Endothelial cell of umbilical vein (primary cell): Measurements from ENCODE around the gene CD82. TPM values are rescaled to one million over a fixed set of nuclear protein-coding genes. Genes with fewer than 3 reads are reported as not detected.

Experiments used
- BruUV-seq: library from RNA; stranded (reverse); fragments of 400-500 nt; replicated peaks from 2 replicates; lab custom pipeline; 2021; lab: Mats Ljungman, UMichigan
- CTCF ChIA-PET: fragments of 300-600, 350-600 bp; sonication (Branson Sonifier 250); formaldehyde crosslinking; loops from one replicate; lab custom pipeline; 2021; ENCODE audit warnings: antibody characterized with exemption, inconsistent platforms; lab: Charles Lee
- POLR2A ChIA-PET: fragments of 300-600, 350-600 bp; sonication (Branson Sonifier 250); formaldehyde crosslinking; loops from one replicate; lab custom pipeline; 2021; ENCODE audit warnings: antibody characterized with exemption, inconsistent platforms; lab: Charles Lee
- DNase-seq: peaks from one replicate; pipeline ENCODE4 v3.0.0-alpha.2; 2011; ENCODE audit warnings: low read depth, low spot score
- FAIRE-seq: peaks from 2 replicates; lab custom pipeline; 2011; peaks lifted over from hg19 to GRCh38; lab: Jason Lieb, UNC
- H2AFZ ChIP-seq: 2 replicates; pipeline ENCODE4 v1.6.0; 2012; ENCODE audit warnings: low read depth, low read length, control low read depth, inconsistent platforms
- H3K27ac ChIP-seq: 2 replicates; pipeline ENCODE4 v1.5.1; 2011; ENCODE audit warnings: low read depth, mild to moderate bottlenecking, control low read depth, low read length, moderate library complexity; ENCODE audit not compliant: insufficient read depth
- H3K27me3 ChIP-seq, 2 experiments: 2 replicates each; pipeline versions ENCODE4 v1.6.0 to v1.6.1; 2011; ENCODE audit warnings: low read length in 2 of 2, mixed read lengths in 1 of 2; ENCODE audit not compliant: control insufficient read depth in 2 of 2, insufficient read depth in 2 of 2
- H3K36me3 ChIP-seq, 2 experiments: 2 replicates in 1 of 2; 3 replicates in 1 of 2; pipeline ENCODE4 v1.5.1; 2011; ENCODE audit warnings: low read length in 2 of 2, mild to moderate bottlenecking in 1 of 2, moderate library complexity in 1 of 2; ENCODE audit not compliant: control insufficient read depth in 2 of 2, insufficient read depth in 2 of 2; ENCODE audit errors: extremely low read depth in 1 of 2
- H3K4me1 ChIP-seq: 3 replicates; pipeline ENCODE4 v1.5.1; 2011; ENCODE audit warnings: mild to moderate bottlenecking, low read length; ENCODE audit not compliant: control insufficient read depth, insufficient read depth; ENCODE audit errors: extremely low read depth
- H3K4me2 ChIP-seq: 2 replicates; pipeline ENCODE4 v1.6.1; 2011; ENCODE audit warnings: low read length, control low read depth, mixed read lengths; ENCODE audit not compliant: insufficient read depth
- H3K4me3 ChIP-seq, 3 experiments: fragments of 200-600 bp in 1 of 3; sonication (generic), shearing (Covaris generic) in 1 of 3; replicated peaks in 1 of 3; 2 replicates each; pipeline ENCODE4 v1.5.1; 2011 to 2016; ENCODE audit warnings: control low read depth in 3 of 3, low read length in 3 of 3, mild to moderate bottlenecking in 2 of 3, inconsistent platforms in 1 of 3, low read depth in 1 of 3, moderate library complexity in 1 of 3; ENCODE audit not compliant: insufficient read depth in 1 of 3
- H3K79me2 ChIP-seq: 2 replicates; pipeline ENCODE4 v1.6.0; 2012; ENCODE audit warnings: low read length, inconsistent platforms; ENCODE audit not compliant: control insufficient read depth, insufficient read depth
- H3K9ac ChIP-seq: replicated peaks from 2 replicates; pipeline ENCODE3; 2011; ENCODE audit warnings: low read length, control low read depth; ENCODE audit not compliant: insufficient read depth; ENCODE audit errors: extremely low read depth
- H3K9me1 ChIP-seq: replicated peaks from 3 replicates; pipeline ENCODE4 v1.6.0; 2011; ENCODE audit warnings: mild to moderate bottlenecking, low read length; ENCODE audit not compliant: control insufficient read depth, insufficient read depth; ENCODE audit errors: extremely low read depth
- H3K9me3 ChIP-seq: replicated peaks from 2 replicates; pipeline ENCODE4 v1.5.1; 2012; ENCODE audit warnings: low read length, inconsistent platforms; ENCODE audit not compliant: control insufficient read depth, insufficient read depth
- H4K20me1 ChIP-seq: replicated peaks from 2 replicates; pipeline ENCODE3; 2011; ENCODE audit warnings: mild to moderate bottlenecking, low read length; ENCODE audit not compliant: control insufficient read depth, insufficient read depth; ENCODE audit errors: extremely low read depth
- EZH2 ChIP-seq: IDR thresholded peaks from 2 replicates; pipeline ENCODE4 v1.6.1; 2012; ENCODE audit warnings: borderline replicate concordance, low read depth, mild to moderate bottlenecking, moderate library complexity, low read length, inconsistent platforms; ENCODE audit not compliant: severe bottlenecking
- FOS ChIP-seq: IDR thresholded peaks from 2 replicates; pipeline ENCODE4 v1.6.1; 2011; ENCODE audit warnings: mild to moderate bottlenecking, low read length, moderate library complexity, borderline replicate concordance; ENCODE audit not compliant: insufficient read depth
- GATA2 ChIP-seq: IDR thresholded peaks from 2 replicates; pipeline ENCODE4 v1.7.0; 2011; ENCODE audit warnings: low read depth, mild to moderate bottlenecking, moderate library complexity, mixed read lengths, low read length; ENCODE audit not compliant: insufficient read length, insufficient read depth
- JUN ChIP-seq: IDR thresholded peaks from 2 replicates; pipeline ENCODE4 v1.6.1; 2011; ENCODE audit warnings: borderline replicate concordance, low read depth; ENCODE audit not compliant: insufficient read length, insufficient read depth
- MYC ChIP-seq: IDR thresholded peaks from one replicate; pipeline ENCODE4 v1.6.1; 2011; ENCODE audit warnings: mild to moderate bottlenecking, low read depth, low read length
- POLR2A ChIP-seq: IDR thresholded peaks from 2 replicates; pipeline ENCODE4 v1.6.1; 2012; ENCODE audit warnings: low read depth, mild to moderate bottlenecking, control low read depth, low read length
- POLR2AphosphoS5 ChIP-seq: IDR thresholded peaks from 2 replicates; pipeline ENCODE4 v1.6.1; 2012; ENCODE audit warnings: low read depth, mild to moderate bottlenecking, control low read depth, low read length, moderate library complexity; ENCODE audit not compliant: insufficient read depth
- dilution Hi-C: fragments of 300-500 bp; cut with MboI; formaldehyde crosslinking; loops from one replicate; pipeline ENCODE4 v1.15.0; 2019; ENCODE audit warnings: low sequenced_read_pairs; ENCODE audit not compliant: extremely low pct_ligation_motif_present
- intact Hi-C: fragments of 100-400 bp; cut with micrococcal nuclease; formaldehyde crosslinking; loops from one replicate; pipeline ENCODE4 v1.10.0; 2022
- polyA plus RNA-seq, 4 experiments: library from polyadenylated mRNA; depleted of rRNA in 3 of 4; stranded (reverse) in 3 of 4; unstranded in 1 of 4; fragments of >200 nt; gene quantifications; 2 replicates each; pipeline versions ENCODE4 v1.2.1 to v1.2.3, GENCODE V29; 2011 to 2012; ENCODE audit warnings: missing spikeins in 1 of 4
- total RNA-seq: library from RNA; stranded (reverse); gene quantifications from 2 replicates; pipeline ENCODE4 v1.2.3, GENCODE V29; 2021
- TF ChIP-seq, protein P1 (sequence below), 2 donors: IDR thresholded peaks; 1 replicate in 1 of 2; 2 replicates in 1 of 2; pipeline ENCODE4 v1.5.1; 2011; ENCODE audit warnings: low read length in 2 of 2, mild to moderate bottlenecking in 2 of 2, moderate library complexity in 2 of 2, control low read depth in 1 of 2, inconsistent platforms in 1 of 2, low read depth in 1 of 2; ENCODE audit not compliant: insufficient read depth in 1 of 2; ENCODE audit errors: extremely low read depth in 1 of 2
- TF ChIP-seq, protein P2 (sequence below): IDR thresholded peaks from 2 replicates; pipeline ENCODE4 v1.6.1; 2011; ENCODE audit not compliant: insufficient read depth, insufficient read length

The CD82 gene
- total and polyA plus RNA-seq, 2 donors (not counting 3 experiments of a cell fraction or from before 2014, with no cell fraction given), result 17.9 to 25.2 TPM

DNA sequence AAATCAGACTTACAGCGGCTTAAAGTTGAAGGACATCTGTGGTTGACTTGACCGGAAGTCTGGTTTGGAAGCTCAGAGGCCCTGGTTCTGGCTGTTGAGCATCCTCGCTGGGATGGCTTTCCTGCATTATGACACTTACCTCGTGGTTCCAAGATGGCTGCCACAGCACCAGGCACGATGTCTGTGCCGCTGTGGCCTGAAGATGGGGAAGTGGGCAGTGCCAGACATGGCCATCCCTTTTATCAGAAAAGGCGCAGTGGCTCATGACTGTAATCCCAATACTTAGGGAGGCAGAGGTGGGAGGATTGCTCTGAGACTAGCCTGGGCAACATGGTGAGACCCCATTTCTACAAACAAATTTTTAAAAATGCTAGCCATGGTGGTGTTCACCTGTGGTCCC lies 40.5 kb downstream of the CD82 start:
- ChIA-PET POLR2A (no interaction called here), CTCF (interaction anchor here (0.7 kb wide), 1 partner anchor 305 kb away, joined by 3 read pairs; no protein-coding TSS in a partner anchor)
- peaks cover 9% of the 10 kb centered on the region for H3K4me1 ChIP-seq
- H3K27ac ChIP-seq, result no peak overlapping the region
- no peak overlapping the region for H2AFZ ChIP-seq
- no TSS peak for BruUV-seq
- FAIRE-seq, result no peak
- intact Hi-C loops, result no loop called here
- H3K36me3 ChIP-seq, result no peaks in the 10 kb centered on the region
- H3K9ac ChIP-seq, result no peak overlapping the region
- H3K9me3 ChIP-seq, result no peaks in the 10 kb centered on the region
- H4K20me1 ChIP-seq, result no peaks in the 10 kb centered on the region
- dilution Hi-C loops, result no loop called here
- no peaks in the 10 kb centered on the region for H3K9me1 ChIP-seq
- no peaks in the 10 kb centered on the region for H3K79me2 ChIP-seq
- H3K4me3 ChIP-seq, result no peak overlapping the region
- H3K27me3 ChIP-seq, result no peaks in the 10 kb centered on the region
- DNase-seq, result no peak
- TF ChIP-seq MYC, result no peak
- TF ChIP-seq, protein P1, sequence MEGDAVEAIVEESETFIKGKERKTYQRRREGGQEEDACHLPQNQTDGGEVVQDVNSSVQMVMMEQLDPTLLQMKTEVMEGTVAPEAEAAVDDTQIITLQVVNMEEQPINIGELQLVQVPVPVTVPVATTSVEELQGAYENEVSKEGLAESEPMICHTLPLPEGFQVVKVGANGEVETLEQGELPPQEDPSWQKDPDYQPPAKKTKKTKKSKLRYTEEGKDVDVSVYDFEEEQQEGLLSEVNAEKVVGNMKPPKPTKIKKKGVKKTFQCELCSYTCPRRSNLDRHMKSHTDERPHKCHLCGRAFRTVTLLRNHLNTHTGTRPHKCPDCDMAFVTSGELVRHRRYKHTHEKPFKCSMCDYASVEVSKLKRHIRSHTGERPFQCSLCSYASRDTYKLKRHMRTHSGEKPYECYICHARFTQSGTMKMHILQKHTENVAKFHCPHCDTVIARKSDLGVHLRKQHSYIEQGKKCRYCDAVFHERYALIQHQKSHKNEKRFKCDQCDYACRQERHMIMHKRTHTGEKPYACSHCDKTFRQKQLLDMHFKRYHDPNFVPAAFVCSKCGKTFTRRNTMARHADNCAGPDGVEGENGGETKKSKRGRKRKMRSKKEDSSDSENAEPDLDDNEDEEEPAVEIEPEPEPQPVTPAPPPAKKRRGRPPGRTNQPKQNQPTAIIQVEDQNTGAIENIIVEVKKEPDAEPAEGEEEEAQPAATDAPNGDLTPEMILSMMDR (IDR thresholded peaks at IDR 0.05; ENCODE audit: extremely low read depth in 1 of 2, insufficient read depth in 1 of 2, low read depth in 1 of 2, low read length in 2 of 2), result no peak
- TF ChIP-seq JUN, result no peak
- no peak for TF ChIP-seq GATA2
- TF ChIP-seq POLR2AphosphoS5, result no peak
- TF ChIP-seq EZH2, result no peak
- no peak for TF ChIP-seq POLR2A
- no peak for TF ChIP-seq FOS
- TF ChIP-seq, protein P2, sequence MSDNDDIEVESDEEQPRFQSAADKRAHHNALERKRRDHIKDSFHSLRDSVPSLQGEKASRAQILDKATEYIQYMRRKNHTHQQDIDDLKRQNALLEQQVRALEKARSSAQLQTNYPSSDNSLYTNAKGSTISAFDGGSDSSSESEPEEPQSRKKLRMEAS, result no peak
- no peak overlapping the region for H3K4me2 ChIP-seq
